H1 (cell line): Measurements from ENCODE around the gene SHROOM2. TPM values are rescaled to one million over a fixed set of nuclear protein-coding genes. Genes with fewer than 3 reads are reported as not detected.
A peak's percentile ranks its signal among the peaks of the same experiment; 100 is the strongest.

Source experiments
- CTCF ChIA-PET: fragments of 300-600 bp; sonication (Branson Sonifier 250); formaldehyde crosslinking; loops from one replicate; lab custom pipeline; 2021; ENCODE audit not compliant: partially characterized antibody; lab: Charles Lee
- POLR2A ChIA-PET: fragments of 300-600 bp; sonication (Branson Sonifier 250); formaldehyde crosslinking; loops from one replicate; lab custom pipeline; 2021; ENCODE audit warnings: inconsistent platforms; ENCODE audit not compliant: partially characterized antibody; lab: Charles Lee
- DNase-seq, 2 experiments: peaks; one replicate each; pipeline versions ENCODE4 v3.0.0 to v3.0.0-alpha.2; 2010 to 2022; ENCODE audit warnings: low spot score in 2 of 2, low read depth in 1 of 2, mixed read lengths in 1 of 2
- FAIRE-seq: peaks from 2 replicates; lab custom pipeline; 2011; peaks lifted over from hg19 to GRCh38; lab: Jason Lieb, UNC
- H2AFZ ChIP-seq: 2 replicates; pipeline ENCODE4 v1.8.1; 2012; ENCODE audit warnings: low read length, inconsistent platforms
- H2AK5ac ChIP-seq: 2 replicates; pipeline ENCODE4 v1.6.1; 2013; ENCODE audit warnings: low read depth, low read length
- H2BK120ac ChIP-seq: replicated peaks from 2 replicates; pipeline ENCODE3; 2013; ENCODE audit warnings: low read depth, low read length, inconsistent platforms
- H2BK12ac ChIP-seq: 2 replicates; pipeline ENCODE4 v1.6.1; 2013; ENCODE audit warnings: low read depth, low read length
- H2BK15ac ChIP-seq: 2 replicates; pipeline ENCODE4 v1.6.1; 2013; ENCODE audit warnings: low read length
- H2BK20ac ChIP-seq: 2 replicates; pipeline ENCODE4 v1.6.1; 2013; ENCODE audit warnings: low read length
- H2BK5ac ChIP-seq: 2 replicates; pipeline ENCODE4 v1.6.1; 2013; ENCODE audit warnings: low read depth, low read length
- H3K14ac ChIP-seq: 2 replicates; pipeline ENCODE4 v1.6.1; 2013; ENCODE audit warnings: inconsistent platforms; ENCODE audit not compliant: insufficient read length
- H3K18ac ChIP-seq: 2 replicates; pipeline ENCODE4 v1.6.1; 2013; ENCODE audit warnings: low read length; ENCODE audit errors: extremely low read depth
- H3K23ac ChIP-seq: 2 replicates; pipeline ENCODE4 v1.6.1; 2013; ENCODE audit warnings: inconsistent platforms; ENCODE audit not compliant: insufficient read length
- H3K23me2 ChIP-seq: 2 replicates; pipeline ENCODE4 v1.6.1; 2013; ENCODE audit warnings: low read depth, low read length
- H3K27ac ChIP-seq: 2 replicates; pipeline ENCODE4 v1.6.1; 2011; ENCODE audit warnings: low read depth, low read length, inconsistent platforms
- H3K27me3 ChIP-seq, 4 experiments: replicated peaks in 1 of 4; 1 replicate in 1 of 4; 2 replicates in 3 of 4; pipeline versions ENCODE4 v1.6.1 to v1.8.1; 2011 to 2013; ENCODE audit warnings: low read length in 3 of 4, mild to moderate bottlenecking in 3 of 4, inconsistent platforms in 2 of 4, mixed read lengths in 2 of 4, moderate library complexity in 1 of 4; ENCODE audit not compliant: control insufficient read depth in 3 of 4, insufficient read depth in 3 of 4; ENCODE audit errors: extremely low read depth in 1 of 4
- H3K36me3 ChIP-seq, 4 experiments: 2 replicates each; pipeline versions ENCODE4 v1.6.1 to v1.8.1; 2011 to 2013; ENCODE audit warnings: mild to moderate bottlenecking in 4 of 4, low read length in 3 of 4, moderate library complexity in 2 of 4, control low read depth in 1 of 4, inconsistent platforms in 1 of 4; ENCODE audit not compliant: insufficient read depth in 4 of 4, control insufficient read depth in 2 of 4
- H3K4ac ChIP-seq: replicated peaks from 2 replicates; pipeline ENCODE3; 2013; ENCODE audit warnings: low read length, low read depth, mixed read lengths, inconsistent platforms; ENCODE audit not compliant: insufficient read length
- H3K4me1 ChIP-seq, 4 experiments: replicated peaks in 1 of 4; 1 replicate in 1 of 4; 2 replicates in 3 of 4; pipeline versions ENCODE4 v1.6.1 to v1.8.1; 2011 to 2013; ENCODE audit warnings: low read length in 3 of 4, inconsistent platforms in 2 of 4, mixed read lengths in 1 of 4; ENCODE audit not compliant: insufficient read depth in 4 of 4, control insufficient read depth in 3 of 4
- H3K4me2 ChIP-seq, 2 experiments: 2 replicates each; pipeline versions ENCODE4 v1.6.1 to v1.8.1; 2011 to 2013; ENCODE audit warnings: low read depth in 2 of 2, low read length in 2 of 2, control low read depth in 1 of 2, inconsistent platforms in 1 of 2, mild to moderate bottlenecking in 1 of 2; ENCODE audit not compliant: insufficient read depth in 1 of 2
- H3K4me3 ChIP-seq, 4 experiments: fragments of 200-600, 300-600 bp in 1 of 4; sonication (generic), shearing (Covaris generic), sonication (Bioruptor Twin) in 1 of 4; 2 replicates each; pipeline versions ENCODE4 v1.5.1 to v1.8.1; 2011 to 2016; ENCODE audit warnings: low read length in 4 of 4, low read depth in 3 of 4, control low read depth in 2 of 4, inconsistent platforms in 2 of 4, mild to moderate bottlenecking in 2 of 4, mixed read lengths in 1 of 4, moderate library complexity in 1 of 4; ENCODE audit not compliant: insufficient read depth in 2 of 4; ENCODE audit errors: extremely low read depth in 1 of 4
- H3K56ac ChIP-seq: replicated peaks from 2 replicates; pipeline ENCODE3; 2013; ENCODE audit warnings: low read depth, mild to moderate bottlenecking, mixed read lengths, low read length, inconsistent platforms; ENCODE audit not compliant: insufficient read length
- H3K79me1 ChIP-seq: 2 replicates; pipeline ENCODE4 v1.6.1; 2013; ENCODE audit warnings: low read depth, low read length, control low read depth
- H3K79me2 ChIP-seq, 2 experiments: 2 replicates each; pipeline versions ENCODE4 v1.6.1 to v1.8.1; 2012 to 2013; ENCODE audit warnings: low read length in 2 of 2, mild to moderate bottlenecking in 2 of 2, inconsistent platforms in 1 of 2; ENCODE audit not compliant: insufficient read depth in 2 of 2, control insufficient read depth in 1 of 2
- H3K9ac ChIP-seq, 4 experiments: replicated peaks in 1 of 4; 1 replicate in 1 of 4; 2 replicates in 3 of 4; pipeline versions ENCODE4 v1.6.1 to v1.8.1; 2011 to 2013; ENCODE audit warnings: low read depth in 3 of 4, low read length in 3 of 4, control low read depth in 2 of 4, mild to moderate bottlenecking in 2 of 4, moderate library complexity in 2 of 4, inconsistent platforms in 1 of 4; ENCODE audit errors: extremely low read depth in 1 of 4
- H3K9me3 ChIP-seq, 2 experiments: 2 replicates each; pipeline versions ENCODE4 v1.6.1 to v1.8.1; 2012 to 2013; ENCODE audit warnings: mild to moderate bottlenecking in 2 of 2, moderate library complexity in 2 of 2, control low read depth in 1 of 2, inconsistent platforms in 1 of 2, low read depth in 1 of 2, low read length in 1 of 2, mixed read lengths in 1 of 2; ENCODE audit not compliant: insufficient read depth in 2 of 2
- H4K20me1 ChIP-seq, 2 experiments: replicated peaks in 1 of 2; 2 replicates each; pipeline versions ENCODE3 to v1.8.1; 2011 to 2013; ENCODE audit warnings: inconsistent platforms in 2 of 2, low read length in 2 of 2, mild to moderate bottlenecking in 1 of 2; ENCODE audit not compliant: insufficient read depth in 2 of 2, control insufficient read depth in 1 of 2
- H4K5ac ChIP-seq: 2 replicates; pipeline ENCODE4 v1.6.1; 2013; ENCODE audit warnings: low read length, low read depth, mixed read lengths, inconsistent platforms; ENCODE audit not compliant: insufficient read length
- H4K8ac ChIP-seq: 2 replicates; pipeline ENCODE4 v1.8.0; 2013; ENCODE audit warnings: mild to moderate bottlenecking, moderate library complexity, low read length, inconsistent platforms; ENCODE audit not compliant: insufficient read depth; ENCODE audit errors: extremely low read depth
- H4K91ac ChIP-seq: replicated peaks from 2 replicates; pipeline ENCODE3; 2013; ENCODE audit warnings: low read length, mixed read lengths, inconsistent platforms; ENCODE audit not compliant: insufficient read length
- ATF2 ChIP-seq: IDR thresholded peaks from 2 replicates; pipeline ENCODE4 v1.6.1; 2012; ENCODE audit warnings: low read length, inconsistent platforms
- BCL11A ChIP-seq, 2 experiments: IDR thresholded peaks; one replicate each; pipeline ENCODE4 v1.6.1; 2011; ENCODE audit warnings: low read depth in 2 of 2, low read length in 2 of 2, mild to moderate bottlenecking in 2 of 2
- JUN ChIP-seq: IDR thresholded peaks from 2 replicates; pipeline ENCODE4 v1.6.1; 2011; ENCODE audit warnings: low read depth, mild to moderate bottlenecking, improper control_type of control experiment, low read length
- MAFK ChIP-seq: IDR thresholded peaks from 2 replicates; pipeline ENCODE4 v1.6.1; 2012; ENCODE audit warnings: low read depth, mild to moderate bottlenecking, improper control_type of control experiment, low read length
- POU5F1 ChIP-seq: IDR thresholded peaks from 2 replicates; pipeline ENCODE4 v1.6.1; 2011; ENCODE audit warnings: low read depth, mild to moderate bottlenecking, low read length, moderate library complexity
- RNF2 ChIP-seq: fragments of 200-900, 300-1000 bp; sonication (generic); IDR thresholded peaks from 2 replicates; pipeline ENCODE4 v1.7.1; 2016; ENCODE audit warnings: borderline replicate concordance, low read depth, mild to moderate bottlenecking, antibody characterized with exemption, low read length; ENCODE audit not compliant: poor library complexity, severe bottlenecking; ENCODE audit errors: missing control alignments
- SP1 ChIP-seq: IDR thresholded peaks from 2 replicates; pipeline ENCODE4 v1.6.1; 2011; ENCODE audit warnings: low read depth, low read length
- ZNF274 ChIP-seq: IDR thresholded peaks from 2 replicates; pipeline ENCODE4 v1.7.0; 2012; ENCODE audit warnings: low read length, borderline replicate concordance; ENCODE audit errors: extremely low read depth
- WGBS, 2 experiments: shearing (Covaris generic) in 1 of 2; methylation state at CpG; one replicate each; pipeline versions ENCODE4 v1.1.6 to v1.1.7; 2013 to 2015; ENCODE audit warnings: low lambda C conversion rate in 2 of 2, mixed read lengths in 2 of 2, inconsistent platforms in 1 of 2, low coverage in 1 of 2, missing lambda C conversion rate in 1 of 2; ENCODE audit not compliant: insufficient replicate concordance in 2 of 2, insufficient coverage in 1 of 2, insufficient read length in 1 of 2; ENCODE audit errors: extremely low coverage in 1 of 2, missing lambda C conversion rate in 1 of 2; 5-methylcytosine and 5-hydroxymethylcytosine counted together
- polyA plus RNA-seq, 7 experiments: library from polyadenylated mRNA; depleted of rRNA in 3 of 7; stranded (reverse) in 5 of 7; unstranded in 2 of 7; fragments of >200 nt in 5 of 7; fragments of 200-250 nt in 2 of 7; gene quantifications; 1 replicate in 5 of 7; 2 replicates in 1 of 7; 4 replicates in 1 of 7; pipeline versions ENCODE4 v1.2.1 to v1.2.3, GENCODE V29; 2011 to 2013; ENCODE audit warnings: missing spikeins in 2 of 7, mixed read lengths in 2 of 7
- total RNA-seq: library from RNA; stranded (reverse); fragmentation: NEBNext Ultra II Directional; extraction: Animal tissue kit (Norgen Biotek cat#: 25700); gene quantifications from 2 replicates; pipeline ENCODE4 v1.2.1, GENCODE V29; 2021
- TF ChIP-seq, protein P1 (sequence below), 3 experiments: IDR thresholded peaks; 1 replicate in 2 of 3; 2 replicates in 1 of 3; pipeline versions ENCODE4 v1.5.1 to v1.6.1; 2011; ENCODE audit warnings: low read length in 3 of 3, mild to moderate bottlenecking in 3 of 3, inconsistent platforms in 2 of 3, low read depth in 1 of 3, moderate library complexity in 1 of 3; ENCODE audit not compliant: insufficient read depth in 1 of 3; ENCODE audit errors: control extremely low read depth in 1 of 3

The SHROOM2 gene
- total and polyA plus RNA-seq, 2 of the 8 experiments (the other 6 are each of a cell fraction or from before 2014, with no cell fraction given), result 3.4 to 14.2 TPM

DNA sequence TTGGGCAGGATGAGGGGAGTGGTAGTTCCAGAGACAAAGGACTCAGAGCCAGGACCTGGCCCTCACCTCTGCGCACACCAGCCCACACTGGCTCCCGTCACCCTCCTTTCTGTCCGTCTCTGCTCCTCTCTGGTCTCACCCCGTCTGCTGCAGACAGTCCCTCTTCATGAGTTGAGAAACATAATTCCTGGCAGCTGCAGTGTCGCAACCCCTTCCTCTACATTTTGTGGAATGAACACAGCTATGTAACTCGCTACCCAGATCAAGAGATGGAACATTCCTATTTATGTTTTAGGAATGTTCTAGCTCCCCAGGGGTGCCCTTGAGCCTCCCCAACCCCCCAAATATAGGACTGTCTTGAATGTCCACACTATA lies 59.3 kb downstream of the SHROOM2 start:
- H3K27ac ChIP-seq, result no peak overlapping the region
- no peak overlapping the region for H2BK5ac ChIP-seq
- peaks cover 0 to 2% of the 10 kb centered on the region in 2 experiments for H4K20me1 ChIP-seq
- ChIA-PET POLR2A (no interaction called here), CTCF (no interaction called here)
- no peak overlapping the region for H3K14ac ChIP-seq
- no peaks in the 10 kb centered on the region for H3K27me3 ChIP-seq
- no peak overlapping the region for H3K4me2 ChIP-seq
- H2BK20ac ChIP-seq, result no peak overlapping the region
- no peak overlapping the region for H3K4ac ChIP-seq
- FAIRE-seq (no peak), DNase-seq (no peak)
- no peak overlapping the region for H3K9ac ChIP-seq
- H3K23ac ChIP-seq, result no peak overlapping the region
- no peak overlapping the region for H3K18ac ChIP-seq
- peak overlapping the region; percentile 11; the same call in 1 of the 2 replicates for H4K8ac ChIP-seq
- no peak overlapping the region for H2BK15ac ChIP-seq
- H2BK12ac ChIP-seq, result no peak overlapping the region
- no peaks in the 10 kb centered on the region for H3K23me2 ChIP-seq
- 88% methylated on average over 6 of the region's 6 CpGs; no CpG with 5 or more reads in 1 of the 2 experiments for WGBS, 2 experiments
- H4K5ac ChIP-seq, result no peak overlapping the region
- no peaks in the 10 kb centered on the region for H3K9me3 ChIP-seq
- H3K79me2 ChIP-seq, result peaks cover 0 to 17% of the 10 kb centered on the region in 2 experiments; a peak in 2 of 4 replicates
- no peaks in the 10 kb centered on the region for H3K36me3 ChIP-seq
- no peak overlapping the region for H4K91ac ChIP-seq
- no peak overlapping the region for H2AK5ac ChIP-seq
- no peak overlapping the region for H3K56ac ChIP-seq
- H3K4me3 ChIP-seq, result no peak overlapping the region
- H2BK120ac ChIP-seq, result no peak overlapping the region
- no peaks in the 10 kb centered on the region for H3K79me1 ChIP-seq
- no peak overlapping the region for H2AFZ ChIP-seq
- H3K4me1 ChIP-seq, result peaks cover 1 to 16% (median 4%) of the 10 kb centered on the region in 4 experiments; a peak in 5 of 7 replicates
- TF ChIP-seq RNF2 (no peak), SP1 (no peak), MAFK (no peak), BCL11A (IDR thresholded peaks at IDR 0.05; ENCODE audit: low read depth in 2 of 2, low read length in 2 of 2) (no peak), ZNF274 (no peak), POU5F1 (no peak), JUN (no peak), ATF2 (no peak)
- TF ChIP-seq, protein P1, sequence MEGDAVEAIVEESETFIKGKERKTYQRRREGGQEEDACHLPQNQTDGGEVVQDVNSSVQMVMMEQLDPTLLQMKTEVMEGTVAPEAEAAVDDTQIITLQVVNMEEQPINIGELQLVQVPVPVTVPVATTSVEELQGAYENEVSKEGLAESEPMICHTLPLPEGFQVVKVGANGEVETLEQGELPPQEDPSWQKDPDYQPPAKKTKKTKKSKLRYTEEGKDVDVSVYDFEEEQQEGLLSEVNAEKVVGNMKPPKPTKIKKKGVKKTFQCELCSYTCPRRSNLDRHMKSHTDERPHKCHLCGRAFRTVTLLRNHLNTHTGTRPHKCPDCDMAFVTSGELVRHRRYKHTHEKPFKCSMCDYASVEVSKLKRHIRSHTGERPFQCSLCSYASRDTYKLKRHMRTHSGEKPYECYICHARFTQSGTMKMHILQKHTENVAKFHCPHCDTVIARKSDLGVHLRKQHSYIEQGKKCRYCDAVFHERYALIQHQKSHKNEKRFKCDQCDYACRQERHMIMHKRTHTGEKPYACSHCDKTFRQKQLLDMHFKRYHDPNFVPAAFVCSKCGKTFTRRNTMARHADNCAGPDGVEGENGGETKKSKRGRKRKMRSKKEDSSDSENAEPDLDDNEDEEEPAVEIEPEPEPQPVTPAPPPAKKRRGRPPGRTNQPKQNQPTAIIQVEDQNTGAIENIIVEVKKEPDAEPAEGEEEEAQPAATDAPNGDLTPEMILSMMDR (IDR thresholded peaks at IDR 0.05; ENCODE audit: control extremely low read depth in 1 of 3, insufficient read depth in 1 of 3, low read depth in 1 of 3, low read length in 3 of 3), result no peak
